Prostate gland (tissue), 2 donors: ENCODE results near the gene SYNE1. TPM values are rescaled to one million over a fixed set of nuclear protein-coding genes. Genes with fewer than 3 reads are reported as not detected.

Experiments
- DNase-seq: peaks from one replicate; pipeline ENCODE4 v3.0.0-alpha.2; 2019; ENCODE audit warnings: low spot score
- H3K27ac ChIP-seq, 2 donors: fragments of 200-600 bp; sonication (generic); 2 replicates each; pipeline ENCODE4 v1.5.1; 2017 to 2019
- H3K27me3 ChIP-seq: fragments of 200-600 bp; sonication (generic); replicated peaks from 2 replicates; pipeline ENCODE4 v1.5.1; 2019; ENCODE audit not compliant: insufficient read depth
- H3K36me3 ChIP-seq, 2 donors: fragments of 200-600 bp; sonication (generic); 1 replicate in 1 of 2; 2 replicates in 1 of 2; pipeline versions ENCODE4 v1.5.1 to v1.8.1; 2017 to 2019
- H3K4me1 ChIP-seq: fragments of 200-600 bp; sonication (generic); replicated peaks from 2 replicates; pipeline ENCODE4 v1.5.1; 2019
- H3K4me3 ChIP-seq, 2 donors: fragments of 200-600 bp; sonication (generic); 2 replicates each; pipeline ENCODE4 v1.5.1; 2017 to 2019
- H3K9me3 ChIP-seq: fragments of 200-600 bp; sonication (generic); 2 replicates; pipeline ENCODE4 v1.5.1; 2017
- POLR2A ChIP-seq: fragments of 450-650 bp; IDR thresholded peaks from one replicate; pipeline ENCODE4 v1.6.1; 2016; ENCODE audit warnings: antibody characterized with exemption, mild to moderate bottlenecking
- POLR2AphosphoS5 ChIP-seq: sonication (generic); formaldehyde crosslinking; IDR thresholded peaks from one replicate; pipeline ENCODE4 v1.6.1; 2017; ENCODE audit warnings: antibody characterized with exemption
- WGBS: methylation state at CpG from one replicate; pipeline ENCODE4 v1.1.5; 2018; 5-methylcytosine and 5-hydroxymethylcytosine counted together
- intact Hi-C: fragments of 100-400 bp; cut with DNase I; formaldehyde crosslinking; loops from one replicate; pipeline ENCODE4 v1.14.2; 2022
- total RNA-seq, 2 donors: library from RNA; depleted of rRNA; stranded (reverse); fragments of >200 nt; gene quantifications; one replicate each; pipeline ENCODE4 v1.1.0, GENCODE V29; 2016
- TF ChIP-seq, protein P1 (sequence below), 4 experiments: fragments of 200-600 bp in 2 of 4; fragments of 450-650 bp in 2 of 4; sonication (generic) in 2 of 4; IDR thresholded peaks; 1 replicate in 3 of 4; 2 replicates in 1 of 4; pipeline ENCODE4 v1.5.1; 2016 to 2019; ENCODE audit warnings: antibody characterized with exemption in 4 of 4, mild to moderate bottlenecking in 2 of 4, moderate library complexity in 2 of 4

SYNE1 gene
- total RNA-seq, 2 donors from 2014 or later: 36.5 to 154 TPM

DNA sequence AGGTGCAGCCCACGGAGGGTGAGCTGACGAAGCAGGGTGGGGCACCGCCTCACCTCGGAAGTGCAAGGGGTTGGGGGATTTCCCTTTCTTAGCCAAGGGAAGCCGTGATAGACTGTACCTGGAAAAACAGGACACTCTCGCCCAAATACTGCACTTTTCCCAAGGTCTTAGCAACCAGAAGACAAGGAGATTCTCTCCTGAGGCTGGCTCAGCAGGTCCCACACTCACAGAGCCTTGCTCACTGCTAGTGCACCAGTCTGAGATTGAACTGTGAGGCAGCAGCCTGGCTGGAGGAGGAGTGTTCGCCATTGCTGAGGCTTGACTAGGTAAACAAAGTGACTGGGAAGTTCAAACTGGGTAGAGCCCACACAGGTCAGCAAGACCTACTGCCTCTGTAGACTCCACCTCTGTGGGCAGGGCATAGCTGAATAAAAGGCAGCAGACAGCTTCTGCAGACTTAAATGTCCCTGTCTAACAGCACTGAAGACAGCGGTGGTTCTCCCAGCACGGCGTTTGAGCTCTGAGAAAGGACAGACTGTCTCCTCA lies 28.0 kb downstream of the SYNE1 start:
- Histone ChIP-seq H3K27me3 (no peaks in the 10 kb centered on the region), H3K4me3 (no peak overlapping the region), H3K27ac (no peak overlapping the region), H3K4me1 (no peaks in the 10 kb centered on the region), H3K36me3 (no peaks in the 10 kb centered on the region), H3K9me3 (no peaks in the 10 kb centered on the region)
- WGBS: 81% methylated on average over 10 of the region's 10 CpGs
- intact Hi-C loops: no loop called here
- no peak for DNase-seq
- TF ChIP-seq POLR2AphosphoS5 (no peak), POLR2A (no peak)
- TF ChIP-seq, protein P1, sequence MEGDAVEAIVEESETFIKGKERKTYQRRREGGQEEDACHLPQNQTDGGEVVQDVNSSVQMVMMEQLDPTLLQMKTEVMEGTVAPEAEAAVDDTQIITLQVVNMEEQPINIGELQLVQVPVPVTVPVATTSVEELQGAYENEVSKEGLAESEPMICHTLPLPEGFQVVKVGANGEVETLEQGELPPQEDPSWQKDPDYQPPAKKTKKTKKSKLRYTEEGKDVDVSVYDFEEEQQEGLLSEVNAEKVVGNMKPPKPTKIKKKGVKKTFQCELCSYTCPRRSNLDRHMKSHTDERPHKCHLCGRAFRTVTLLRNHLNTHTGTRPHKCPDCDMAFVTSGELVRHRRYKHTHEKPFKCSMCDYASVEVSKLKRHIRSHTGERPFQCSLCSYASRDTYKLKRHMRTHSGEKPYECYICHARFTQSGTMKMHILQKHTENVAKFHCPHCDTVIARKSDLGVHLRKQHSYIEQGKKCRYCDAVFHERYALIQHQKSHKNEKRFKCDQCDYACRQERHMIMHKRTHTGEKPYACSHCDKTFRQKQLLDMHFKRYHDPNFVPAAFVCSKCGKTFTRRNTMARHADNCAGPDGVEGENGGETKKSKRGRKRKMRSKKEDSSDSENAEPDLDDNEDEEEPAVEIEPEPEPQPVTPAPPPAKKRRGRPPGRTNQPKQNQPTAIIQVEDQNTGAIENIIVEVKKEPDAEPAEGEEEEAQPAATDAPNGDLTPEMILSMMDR (IDR thresholded peaks at IDR 0.05): no peak

DNA sequence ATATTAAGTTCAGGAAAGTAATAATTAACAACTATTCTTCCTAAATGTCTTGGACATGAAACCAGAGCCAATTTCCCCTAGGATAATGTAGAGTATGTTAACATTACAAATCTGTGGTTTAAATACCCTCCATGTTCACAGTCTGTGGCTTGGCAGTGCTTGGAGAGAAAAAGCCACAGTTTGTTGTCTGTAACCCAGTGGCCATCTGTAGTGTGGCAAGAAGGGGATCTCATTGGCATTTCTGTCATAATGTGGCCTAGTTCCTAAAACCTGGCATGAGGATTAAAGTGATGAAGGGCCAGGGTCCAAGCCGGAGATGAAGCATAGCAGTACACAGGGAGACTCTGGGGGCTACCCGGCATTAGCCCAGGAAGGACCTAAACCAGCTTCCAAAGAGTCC lies 31.2 kb downstream of the SYNE1 start:
- H3K27me3 ChIP-seq: no peaks in the 10 kb centered on the region
- H3K4me1 ChIP-seq: no peaks in the 10 kb centered on the region
- no peak for DNase-seq
- TF ChIP-seq, protein P1 (IDR thresholded peaks at IDR 0.05): no peak
- no peak for TF ChIP-seq POLR2A
- no peak for TF ChIP-seq POLR2AphosphoS5
- 100% methylated on average over 2 of the region's 2 CpGs for WGBS
- no peak overlapping the region for H3K27ac ChIP-seq
- intact Hi-C loops: no loop called here
- H3K9me3 ChIP-seq: no peaks in the 10 kb centered on the region
- no peaks in the 10 kb centered on the region for H3K36me3 ChIP-seq
- no peak overlapping the region for H3K4me3 ChIP-seq

DNA sequence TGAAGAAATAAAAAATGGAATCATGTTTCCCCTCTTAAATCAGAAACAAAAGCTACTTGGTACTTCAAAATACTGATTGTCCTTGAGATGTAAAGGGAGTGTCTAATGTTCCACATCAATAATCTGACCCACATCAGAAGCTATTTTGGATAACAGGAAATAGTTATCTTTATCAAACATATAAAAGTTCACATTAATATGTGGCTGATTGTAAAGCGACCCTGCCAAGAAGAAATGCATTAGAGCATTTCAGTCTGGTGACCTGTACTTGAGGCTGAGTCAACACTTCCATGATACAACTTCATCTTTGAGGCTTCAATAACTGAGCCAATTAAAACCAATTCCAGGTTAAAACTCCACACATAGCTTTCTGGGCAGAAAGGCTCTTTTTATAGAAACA lies 31.8 kb downstream of the SYNE1 start:
- no peaks in the 10 kb centered on the region for H3K27me3 ChIP-seq
- H3K9me3 ChIP-seq: no peaks in the 10 kb centered on the region
- 17% methylated on average over 1 of the region's 1 CpG for WGBS
- no peaks in the 10 kb centered on the region for H3K4me1 ChIP-seq
- TF ChIP-seq POLR2AphosphoS5: peak; percentile 49
- TF ChIP-seq POLR2A: no peak
- intact Hi-C loops: no loop called here
- H3K27ac ChIP-seq: no peak overlapping the region
- H3K4me3 ChIP-seq: no peak overlapping the region
- no peak for DNase-seq
- no peaks in the 10 kb centered on the region for H3K36me3 ChIP-seq

DNA sequence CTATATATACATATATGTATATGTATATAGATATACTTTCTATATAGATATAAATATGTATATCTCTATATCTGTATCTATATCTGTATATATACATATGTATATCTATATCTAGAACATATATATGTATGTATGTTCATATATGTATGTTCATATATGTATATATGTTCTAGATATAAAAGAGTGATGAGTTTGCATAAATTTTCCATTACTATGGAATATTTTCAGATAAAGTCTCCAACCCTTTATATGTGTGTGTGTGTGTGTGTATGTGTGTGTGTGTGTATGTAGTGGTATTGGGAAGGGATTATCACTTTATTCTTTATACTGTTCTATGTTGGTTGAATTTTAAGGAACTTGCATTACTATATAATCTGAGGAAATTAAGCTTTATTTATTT lies 33.3 kb downstream of the SYNE1 start:
- Histone ChIP-seq H3K27me3 (no peaks in the 10 kb centered on the region), H3K9me3 (no peaks in the 10 kb centered on the region), H3K4me3 (no peak overlapping the region), H3K27ac (no peak overlapping the region), H3K4me1 (no peaks in the 10 kb centered on the region), H3K36me3 (no peaks in the 10 kb centered on the region)
- TF ChIP-seq POLR2AphosphoS5: no peak
- TF ChIP-seq, protein P1 (IDR thresholded peaks at IDR 0.05): no peak
- TF ChIP-seq POLR2A: no peak
- intact Hi-C loops: no loop called here
- DNase-seq: no peak

DNA sequence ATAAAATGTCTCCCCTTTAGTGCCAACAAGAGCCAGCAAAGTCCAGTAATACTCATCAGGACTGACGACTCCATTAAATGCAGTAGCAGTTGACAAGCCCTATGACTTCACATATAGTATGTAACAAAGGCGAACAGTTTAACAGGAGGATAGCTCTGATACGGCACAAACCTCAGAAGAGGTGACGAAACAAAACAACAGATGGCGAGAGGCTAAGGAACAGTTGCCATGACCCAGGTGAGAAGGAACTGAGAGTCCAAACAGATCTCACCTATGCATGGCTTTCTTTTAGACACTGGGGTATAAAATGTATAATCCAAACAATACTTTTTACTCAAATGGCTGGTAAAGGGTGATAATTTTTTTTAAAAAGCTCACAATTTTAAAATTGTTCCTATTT lies 37.1 kb downstream of the SYNE1 start:
- intact Hi-C loops: no loop called here
- TF ChIP-seq, protein P1 (IDR thresholded peaks at IDR 0.05): no peak
- TF ChIP-seq POLR2A (no peak), POLR2AphosphoS5 (no peak)

More for the DNA sequence above, 37.1 kb downstream of the SYNE1 start:
- H3K36me3 ChIP-seq: no peaks in the 10 kb centered on the region
- H3K27ac ChIP-seq: no peak overlapping the region
- no peaks in the 10 kb centered on the region for H3K9me3 ChIP-seq
- no peak for DNase-seq
- no peaks in the 10 kb centered on the region for H3K4me1 ChIP-seq
- H3K27me3 ChIP-seq: no peaks in the 10 kb centered on the region
- WGBS: 92% methylated on average over 5 of the region's 5 CpGs
- no peak overlapping the region for H3K4me3 ChIP-seq
